Psoas muscle (tissue), 8 donors: Measurements from ENCODE around the gene TIMP4. TPM values are rescaled to one million over a fixed set of nuclear protein-coding genes. Genes with fewer than 3 reads are reported as not detected.

Experiments used
- ATAC-seq, 4 donors: fragments of 200-7000 bp; cut with Tn5 transposase; one replicate each; pipeline ENCODE4 v1.9.1; 2020; ENCODE audit warnings: moderate library complexity in 3 of 4, mild to moderate bottlenecking in 2 of 4
- DNase-seq, 2 donors: peaks; one replicate each; pipeline ENCODE4 v3.0.0-alpha.2; 2020
- H3K27ac ChIP-seq: fragments of 200-600 bp; one replicate; pipeline ENCODE4 v1.8.0; 2022
- H3K27me3 ChIP-seq, 3 donors: fragments of 200-600 bp in 1 of 3; one replicate each; pipeline versions ENCODE4 v1.6.1 to v1.8.0; 2013 to 2022; ENCODE audit warnings: low read length in 2 of 3, mild to moderate bottlenecking in 2 of 3, moderate library complexity in 1 of 3; ENCODE audit not compliant: insufficient read depth in 3 of 3
- H3K36me3 ChIP-seq, 2 donors: fragments of 200-600 bp in 1 of 2; one replicate each; pipeline versions ENCODE4 v1.6.1 to v1.8.0; 2013 to 2022; ENCODE audit warnings: low read depth in 1 of 2, mild to moderate bottlenecking in 1 of 2, moderate library complexity in 1 of 2; ENCODE audit not compliant: insufficient read depth in 1 of 2
- H3K4me1 ChIP-seq: fragments of 200-600 bp; one replicate; pipeline ENCODE4 v1.8.0; 2022
- H3K4me3 ChIP-seq: fragments of 200-600 bp; one replicate; pipeline ENCODE4 v1.8.0; 2022; ENCODE audit warnings: mild to moderate bottlenecking
- H3K9me3 ChIP-seq: fragments of 200-600 bp; one replicate; pipeline ENCODE4 v1.8.0; 2022
- WGBS, 3 donors: extraction: QIAGEN DNeasy Blood & Tissue Kit; methylation state at CpG; one replicate each; pipeline versions ENCODE4 v1.1.6 to v1.1.7; 2013; 5-methylcytosine and 5-hydroxymethylcytosine counted together
- intact Hi-C, 2 donors: fragments of 100-400 bp; cut with DNase I; formaldehyde crosslinking; loops; one replicate each; pipeline versions ENCODE4 v1.11.0 to v1.14.2; 2022
- polyA plus RNA-seq, 3 donors: library from polyadenylated mRNA; stranded (reverse); fragments of 200-250 nt; gene quantifications; one replicate each; pipeline ENCODE4 v1.2.3, GENCODE V29; 2013
- total RNA-seq, 4 donors: library from RNA; stranded (reverse); fragmentation: NEBNext Ultra II Directional in 2 of 4; extraction: Animal tissue kit (Norgen Biotek cat#: 25700) in 2 of 4; gene quantifications; one replicate each; pipeline versions ENCODE4 v1.2.1 to v1.2.4, GENCODE V29; 2021 to 2023
- TF ChIP-seq, protein P1 (sequence below): fragments of 200-600 bp; IDR thresholded peaks from one replicate; pipeline ENCODE4 v1.8.0; 2022; ENCODE audit warnings: antibody characterized with exemption
- donor health status: healthy with polysubstance abuse.
- donor health status: DM: no; HTN: no; CAD: no; lungs with moderate emphysema.
- donor health status: Bipolar disorder and iron deficiency.
- donor health status: healthy.
- donor health status: DM: yes; HTN: yes; CAD: no.
- donor health status: DM: no; HTN: no; CAD: no.
- donor health status: DM: no; HTN: no; CAD: no.
- donor health status: DM: yes; HTN: yes; CAD: no.

Gene TIMP4
- total and polyA plus RNA-seq, 7 donors, result 1.3 to 24.1 (median 17.7) TPM

DNA sequence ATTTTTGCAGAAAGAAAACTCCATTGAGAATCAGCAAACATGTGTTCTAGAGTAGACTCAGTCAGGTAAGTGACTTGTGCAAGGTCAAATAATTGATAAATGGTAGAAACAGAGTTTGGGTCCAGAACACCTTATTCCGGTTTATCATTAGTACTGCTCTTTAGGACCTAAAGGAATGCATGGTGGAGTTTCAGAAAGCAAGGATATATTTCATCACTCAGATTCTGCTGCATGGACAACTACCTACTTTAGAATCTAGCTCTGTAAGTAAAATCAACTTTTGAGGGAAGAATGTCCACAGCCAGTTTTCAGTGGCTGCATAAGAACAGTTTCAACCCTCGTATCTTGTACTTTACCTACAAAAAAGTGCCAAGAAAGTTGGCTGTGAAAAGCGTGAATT, 43.6 kb downstream of the TIMP4 start:
- WGBS, 3 donors, result 74 to 86% (median 77%) methylated on average over 3 of the region's 3 CpGs
- ATAC-seq, result no peak
- TF ChIP-seq, protein P1, sequence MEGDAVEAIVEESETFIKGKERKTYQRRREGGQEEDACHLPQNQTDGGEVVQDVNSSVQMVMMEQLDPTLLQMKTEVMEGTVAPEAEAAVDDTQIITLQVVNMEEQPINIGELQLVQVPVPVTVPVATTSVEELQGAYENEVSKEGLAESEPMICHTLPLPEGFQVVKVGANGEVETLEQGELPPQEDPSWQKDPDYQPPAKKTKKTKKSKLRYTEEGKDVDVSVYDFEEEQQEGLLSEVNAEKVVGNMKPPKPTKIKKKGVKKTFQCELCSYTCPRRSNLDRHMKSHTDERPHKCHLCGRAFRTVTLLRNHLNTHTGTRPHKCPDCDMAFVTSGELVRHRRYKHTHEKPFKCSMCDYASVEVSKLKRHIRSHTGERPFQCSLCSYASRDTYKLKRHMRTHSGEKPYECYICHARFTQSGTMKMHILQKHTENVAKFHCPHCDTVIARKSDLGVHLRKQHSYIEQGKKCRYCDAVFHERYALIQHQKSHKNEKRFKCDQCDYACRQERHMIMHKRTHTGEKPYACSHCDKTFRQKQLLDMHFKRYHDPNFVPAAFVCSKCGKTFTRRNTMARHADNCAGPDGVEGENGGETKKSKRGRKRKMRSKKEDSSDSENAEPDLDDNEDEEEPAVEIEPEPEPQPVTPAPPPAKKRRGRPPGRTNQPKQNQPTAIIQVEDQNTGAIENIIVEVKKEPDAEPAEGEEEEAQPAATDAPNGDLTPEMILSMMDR, result no peak
- no peak for DNase-seq
- H3K4me3 ChIP-seq, result no peak overlapping the region
- no peaks in the 10 kb centered on the region for H3K36me3 ChIP-seq
- H3K4me1 ChIP-seq, result no peaks in the 10 kb centered on the region
- H3K9me3 ChIP-seq, result no peaks in the 10 kb centered on the region
- H3K27me3 ChIP-seq, result peaks cover 0 to 13% (median 6%) of the 10 kb centered on the region in 3 donors
- no peak overlapping the region for H3K27ac ChIP-seq
- intact Hi-C loops, result no loop called here

DNA sequence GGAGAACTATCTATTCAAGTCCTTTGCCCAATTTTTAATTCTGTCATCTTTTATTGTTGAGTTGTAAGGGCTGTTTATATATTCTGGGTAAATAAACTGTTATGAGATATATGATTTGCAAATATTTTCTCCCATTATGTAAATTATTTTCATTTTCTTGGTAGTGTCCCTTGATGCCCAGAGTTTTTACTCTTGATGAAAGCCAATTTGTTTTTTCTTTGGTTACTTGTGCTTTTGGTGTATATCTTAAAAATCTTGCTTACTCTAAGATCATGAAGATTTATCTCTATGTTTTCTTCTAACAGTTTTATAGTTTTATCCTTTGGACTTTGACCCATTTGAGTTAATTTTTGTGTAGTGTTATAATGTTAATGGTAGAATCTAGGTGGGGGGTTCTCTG, 44.5 kb downstream of the TIMP4 start:
- Histone ChIP-seq H3K4me3 (no peak overlapping the region), H3K9me3 (no peaks in the 10 kb centered on the region), H3K4me1 (no peaks in the 10 kb centered on the region), H3K36me3 (no peaks in the 10 kb centered on the region), H3K27me3 (peaks cover 0 to 13% (median 6%) of the 10 kb centered on the region in 3 donors), H3K27ac (no peak overlapping the region)
- DNase-seq (no peak), ATAC-seq (no peak)
- intact Hi-C loops, result no loop called here
- TF ChIP-seq, protein P1, result no peak

DNA sequence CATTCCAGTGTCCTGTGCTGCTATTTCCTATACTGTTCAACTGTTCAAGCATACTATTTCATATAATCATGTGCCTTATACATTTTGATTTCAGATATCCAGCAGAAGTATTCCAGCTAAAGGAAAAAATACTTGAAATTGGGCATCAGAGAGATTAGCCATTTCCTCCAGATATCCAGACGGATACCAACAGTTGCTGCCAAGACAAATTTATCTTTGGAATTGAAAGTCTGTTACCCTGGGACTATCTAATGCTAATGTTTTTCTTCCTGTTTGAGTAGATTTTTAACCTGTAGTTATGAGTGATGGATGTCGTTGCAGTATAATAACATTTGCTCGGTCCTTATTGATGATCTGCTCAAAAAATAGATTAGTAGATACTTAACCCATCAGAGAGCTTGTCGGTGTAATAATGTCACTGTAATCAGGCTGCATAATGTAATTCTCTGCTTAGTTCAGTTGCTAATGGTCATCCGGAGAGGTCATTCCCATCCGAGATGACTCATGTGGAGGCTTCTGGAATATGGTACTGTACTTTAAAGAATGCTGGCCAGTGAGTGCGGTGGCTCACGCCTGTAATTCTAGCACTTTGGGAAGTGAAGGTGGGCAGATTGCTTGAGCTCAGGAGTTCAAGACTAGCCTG, 51.5 kb downstream of the TIMP4 start:
- TF ChIP-seq, protein P1, result no peak
- WGBS, 3 donors, result 69 to 75% (median 72%) methylated on average over 8 of the region's 8 CpGs
- H3K4me3 ChIP-seq, result no peak overlapping the region
- no peaks in the 10 kb centered on the region for H3K4me1 ChIP-seq
- no peaks in the 10 kb centered on the region for H3K9me3 ChIP-seq
- H3K27me3 ChIP-seq, result peaks cover 0 to 8% (median 0%) of the 10 kb centered on the region in 3 donors
- intact Hi-C loops, result no loop called here
- ATAC-seq (no peak), DNase-seq (no peak)
- H3K36me3 ChIP-seq, result no peaks in the 10 kb centered on the region
- H3K27ac ChIP-seq, result no peak overlapping the region

Other genes with a start within 250 kb of the TIMP4 start
- 1 to 10 TPM in 3 of 4 donors, under 1 TPM in 1; 0.22 to 4.0 (median 1.3) TPM for gene SYN2, start 154.5 kb downstream of the TIMP4 start, total RNA-seq
- 1 to 10 TPM in 1 of 3 donors, under 1 TPM in 2; 0.74 to 1.8 (median 0.96) TPM for gene SYN2, start 154.5 kb downstream of the TIMP4 start, polyA plus RNA-seq
- gene PPARG, start 130.2 kb upstream of the TIMP4 start, total RNA-seq, result 1 to 10 TPM; 3.6 to 6.8 (median 5.1) TPM
- 1 to 10 TPM; 3.1 to 5.1 (median 3.5) TPM for gene PPARG, start 130.2 kb upstream of the TIMP4 start, polyA plus RNA-seq